HG03175 (cell line): Measurements from ENCODE around the gene IKZF3.

ENCODE experiments used
- ATAC-seq: cut with Tn5 transposase; IDR thresholded peaks from one replicate; pipeline ENCODE4 v1.9.1; 2021; ENCODE audit warnings: mild to moderate bottlenecking, moderate library complexity; ENCODE audit not compliant: unreplicated experiment

IKZF3 gene

GRCh38 chr17:39818358-39819000 is 45.6 kb downstream of the IKZF3 start:
- ATAC-seq: peak; percentile 36

DNA sequence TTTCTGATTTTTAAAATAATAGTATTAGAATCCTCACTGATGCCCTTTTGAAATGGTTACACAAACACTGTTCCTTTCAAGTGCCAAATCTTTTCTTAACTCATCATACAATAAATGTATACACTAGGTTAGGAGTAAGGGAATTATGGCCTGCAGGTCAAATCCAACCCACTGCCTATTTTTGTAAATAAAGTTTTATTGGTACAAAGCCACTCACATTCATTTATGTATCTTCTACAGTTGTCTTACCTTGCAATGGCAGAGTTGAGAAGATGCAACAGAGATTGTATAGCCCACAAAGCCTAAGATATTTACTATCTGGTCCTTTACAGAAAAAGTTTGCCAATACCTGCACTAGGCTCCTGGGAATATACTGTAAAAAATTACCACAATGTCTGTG is 47.8 kb downstream of the IKZF3 start:
- no peak for ATAC-seq

GRCh38 chr17:39814497-39814896 is 49.6 kb downstream of the IKZF3 start:
- no peak for ATAC-seq

DNA sequence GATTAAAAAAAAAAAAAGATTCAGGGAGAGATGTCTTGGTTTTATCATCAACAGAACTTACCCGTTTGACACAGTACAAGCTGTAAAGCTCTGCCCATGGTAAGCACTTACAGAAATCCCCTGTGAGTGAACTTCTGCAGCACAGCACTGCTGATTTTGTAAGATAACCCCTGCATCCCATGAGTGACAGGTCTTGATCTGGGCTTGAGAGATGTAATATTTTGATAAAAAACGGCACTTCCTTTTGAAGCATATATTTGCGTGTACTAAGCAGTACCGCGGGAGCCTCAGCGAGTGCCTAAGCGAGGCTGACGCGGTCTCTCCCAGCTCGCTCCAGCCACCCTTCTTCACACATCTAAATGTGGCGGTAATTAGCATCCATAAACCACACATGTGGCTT is 50.5 kb downstream of the IKZF3 start:
- ATAC-seq: no peak

GRCh38 chr17:39812466-39812865 is 51.6 kb downstream of the IKZF3 start:
- ATAC-seq: no peak

- no peak for ATAC-seq
These were observed 53.0 kb downstream of the IKZF3 start for GRCh38 chr17:39810939-39811728.

GRCh38 chr17:39809221-39809620 is 54.9 kb downstream of the IKZF3 start:
- ATAC-seq: no peak

- no peak for ATAC-seq
These were observed 55.6 kb downstream of the IKZF3 start for GRCh38 chr17:39808409-39808997.

DNA sequence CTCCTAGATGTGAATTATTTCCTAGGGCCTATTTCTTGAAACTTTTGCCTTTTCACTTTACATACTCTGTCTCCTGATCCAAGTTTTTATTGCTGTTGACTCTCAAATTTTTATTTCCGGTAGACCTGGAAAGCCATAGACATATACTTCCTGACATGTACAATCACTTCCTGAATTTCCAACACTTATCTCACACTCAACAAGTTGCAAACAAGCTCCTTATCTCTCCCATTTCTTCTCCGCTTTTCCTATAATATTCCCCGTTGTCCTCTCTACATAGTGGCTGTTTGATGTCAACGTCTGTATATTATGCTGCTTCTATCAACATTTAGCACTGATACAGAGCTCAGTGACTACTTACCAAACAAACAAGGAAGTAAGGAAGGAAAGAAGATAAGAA is 59.3 kb downstream of the IKZF3 start:
- ATAC-seq: no peak

DNA sequence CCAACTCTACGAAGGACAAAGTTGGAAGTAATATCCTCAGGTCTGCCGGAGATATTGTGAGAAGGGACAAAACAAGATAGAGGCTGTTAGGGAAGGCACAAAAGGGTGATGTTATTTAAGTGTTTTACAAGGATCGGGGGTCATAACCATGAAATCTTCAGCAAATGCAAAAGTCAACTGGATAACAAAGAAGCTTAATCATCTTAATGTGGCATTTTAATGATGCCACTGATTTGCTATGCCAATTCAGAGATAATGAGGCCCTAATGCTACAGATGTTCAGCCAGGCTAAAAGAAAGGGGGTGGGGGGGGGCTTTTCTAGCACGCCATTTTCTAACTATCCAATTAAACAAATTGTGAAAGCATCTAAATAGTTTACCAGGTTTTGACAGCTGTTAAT is 63.1 kb downstream of the IKZF3 start:
- no peak for ATAC-seq

GRCh38 chr17:39800540-39800939 is 63.6 kb downstream of the IKZF3 start:
- no peak for ATAC-seq

DNA sequence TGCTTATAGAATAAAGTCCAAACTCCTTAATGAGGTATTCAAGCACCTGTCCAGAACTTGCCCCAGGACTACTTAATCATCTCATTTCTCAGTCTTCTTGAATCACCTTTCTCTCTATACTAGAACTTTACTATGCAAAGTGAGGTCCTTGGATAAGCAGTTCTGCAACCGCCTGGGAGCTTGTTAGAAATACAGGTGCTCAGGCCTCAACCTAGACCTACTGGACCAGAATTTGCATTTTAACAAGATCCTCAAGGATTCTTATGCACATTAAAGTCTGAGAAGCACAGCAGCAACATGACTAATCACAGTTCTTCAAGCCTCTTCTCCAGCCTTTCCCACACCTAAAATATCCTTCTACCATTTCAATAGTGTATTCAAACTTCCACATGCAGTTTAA is 64.7 kb downstream of the IKZF3 start:
- no peak for ATAC-seq

- peak; percentile 94 for ATAC-seq
These were observed 69.7 kb downstream of the IKZF3 start for GRCh38 chr17:39794249-39794970.

DNA sequence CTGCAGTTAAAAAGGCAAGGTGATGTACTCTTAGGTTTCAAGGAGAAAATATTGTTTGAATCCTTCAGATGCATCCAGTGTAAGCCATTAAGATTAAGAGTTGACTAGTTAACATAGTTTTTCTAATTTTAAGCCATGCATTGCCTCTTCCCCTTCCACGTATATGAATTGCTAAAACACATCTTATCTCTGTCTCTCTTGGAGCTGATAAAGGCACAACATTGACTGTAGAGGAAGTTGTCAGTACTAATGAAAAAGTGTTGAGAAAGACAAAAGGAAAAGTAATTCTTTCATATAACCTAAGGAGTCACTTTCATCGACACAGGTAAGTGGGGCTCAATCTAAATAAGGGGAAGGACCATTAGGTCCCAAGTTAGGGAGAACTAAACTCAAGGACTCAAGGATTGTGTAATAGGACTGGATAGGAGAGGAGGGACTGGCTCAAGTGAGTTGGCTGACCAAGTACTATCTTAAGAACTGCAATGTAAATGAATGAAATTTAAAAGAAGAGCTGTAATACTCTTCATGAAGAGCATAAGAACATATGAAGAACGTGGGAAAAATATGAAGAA is 70.7 kb downstream of the IKZF3 start:
- no peak for ATAC-seq

DNA sequence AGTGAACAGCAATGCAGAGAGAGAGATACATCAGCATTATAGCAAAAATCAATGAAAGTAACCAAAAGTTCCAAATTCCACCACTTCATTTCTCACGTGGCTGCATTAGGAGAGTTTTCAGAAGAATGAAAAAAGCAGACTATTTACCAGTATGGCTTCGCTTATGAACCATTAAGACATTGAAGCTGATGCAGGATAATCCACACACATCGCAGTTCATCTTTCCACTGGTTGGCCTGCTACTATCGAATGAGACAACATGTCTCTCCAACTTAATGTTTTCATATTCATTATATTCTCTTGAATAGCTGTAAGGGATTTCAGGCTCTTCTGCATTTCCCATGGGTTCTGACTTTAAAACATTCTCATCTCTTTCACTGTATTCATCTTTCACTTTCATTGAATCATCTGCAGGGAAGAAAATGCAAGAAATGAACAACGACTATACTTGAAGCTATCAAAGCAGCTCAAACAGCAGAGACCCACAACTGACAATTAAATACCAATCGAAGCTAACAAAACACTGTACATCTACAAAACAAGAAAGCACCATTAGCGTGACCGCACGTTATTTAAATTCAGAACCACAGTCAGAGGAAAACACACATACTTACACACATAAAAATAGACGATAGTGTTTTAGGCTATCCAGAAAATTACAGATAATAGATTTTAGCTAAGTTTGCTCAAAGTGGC is 71.4 kb downstream of the IKZF3 start:
- no peak for ATAC-seq

- ATAC-seq: no peak
These were observed 72.8 kb downstream of the IKZF3 start for GRCh38 chr17:39791111-39791992.

DNA sequence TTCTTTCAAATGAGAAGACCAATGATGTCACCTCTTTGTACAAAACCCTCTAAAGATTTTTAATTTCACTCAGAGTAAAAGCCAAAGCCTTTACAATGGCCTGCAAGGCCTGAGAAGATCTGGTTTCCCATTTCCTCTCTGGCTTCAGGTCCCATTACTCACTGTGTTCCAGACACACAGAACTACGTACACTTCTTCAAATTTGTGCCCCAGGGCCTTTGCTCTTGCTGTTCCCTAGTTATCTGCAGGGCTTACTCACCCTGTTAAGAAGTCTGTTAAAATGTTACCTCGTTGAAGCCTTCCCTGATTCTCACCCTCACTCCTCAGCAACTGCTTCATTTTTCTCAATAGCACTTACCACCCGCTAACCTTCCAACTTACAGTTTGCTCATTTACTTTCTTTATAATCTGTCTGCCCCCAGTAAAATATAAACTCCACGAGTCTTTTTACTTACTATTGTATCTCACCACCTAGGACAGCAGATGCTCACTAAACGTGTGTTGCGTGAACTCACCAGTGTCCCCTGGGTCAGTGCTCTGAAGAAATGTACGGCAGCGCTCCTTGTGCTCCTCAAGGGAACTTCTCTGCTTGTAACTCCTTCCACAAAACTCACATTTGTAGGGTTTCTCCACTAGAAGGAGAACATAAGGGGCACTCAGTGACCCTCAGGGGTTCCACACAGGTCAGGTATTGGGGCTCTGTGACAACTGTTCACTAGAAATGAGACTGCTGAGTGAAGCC is 76.2 kb downstream of the IKZF3 start:
- no peak for ATAC-seq

GRCh38 chr17:39787041-39787440 is 77.1 kb downstream of the IKZF3 start:
- no peak for ATAC-seq

DNA sequence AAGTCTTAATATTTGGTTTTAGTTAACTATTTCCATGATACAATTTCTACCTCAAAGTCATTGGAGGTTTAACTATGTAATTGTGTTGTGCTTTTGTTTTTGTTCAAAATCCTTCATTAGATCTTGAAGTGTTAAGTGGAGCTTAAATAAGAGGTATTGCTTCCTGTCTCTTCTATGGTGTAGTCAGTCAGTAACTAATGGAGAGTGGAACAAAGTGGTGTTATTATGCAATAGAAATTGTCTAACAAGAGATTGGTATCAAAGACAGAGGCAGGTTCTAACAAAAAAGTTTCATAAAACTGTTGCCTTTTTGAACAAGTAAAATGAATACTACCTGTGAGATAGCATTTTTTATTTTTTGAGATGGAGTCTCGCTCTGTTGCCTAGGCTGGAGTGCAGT is 81.1 kb downstream of the IKZF3 start:
- ATAC-seq: no peak
